Ovary (tissue), 9 donors: Measurements from ENCODE around the gene CEP76. TPM values are rescaled to one million over a fixed set of nuclear protein-coding genes. Genes with fewer than 3 reads are reported as not detected.
A peak's percentile ranks its signal among the peaks of the same experiment; 100 is the strongest.

Experiments used
- DNase-seq, 5 donors: peaks; one replicate each; pipeline ENCODE4 v3.0.0-alpha.2; 2019 to 2020
- H3K27ac ChIP-seq, 2 donors: fragments of 200-600 bp; one replicate each; pipeline versions ENCODE4 v1.5.1 to v1.8.0; 2019 to 2022
- H3K27me3 ChIP-seq: fragments of 200-600 bp; one replicate; pipeline ENCODE4 v1.8.0; 2022
- H3K36me3 ChIP-seq: fragments of 200-600 bp; sonication (generic); one replicate; pipeline ENCODE4 v1.5.1; 2019
- H3K4me1 ChIP-seq: one replicate; pipeline ENCODE4 v1.8.1; 2013; ENCODE audit warnings: mild to moderate bottlenecking, moderate library complexity; ENCODE audit not compliant: insufficient read depth
- H3K4me3 ChIP-seq: fragments of 200-600 bp; sonication (generic); one replicate; pipeline ENCODE4 v1.5.1; 2017
- H3K9me3 ChIP-seq, 2 donors: fragments of 200-600 bp in 1 of 2; sonication (generic) in 1 of 2; one replicate each; pipeline versions ENCODE4 v1.5.1 to v1.8.1; 2013 to 2019; ENCODE audit warnings: mild to moderate bottlenecking in 1 of 2, moderate library complexity in 1 of 2
- EP300 ChIP-seq: sonication (generic); formaldehyde crosslinking; IDR thresholded peaks from one replicate; pipeline ENCODE4 v1.6.1; 2017; ENCODE audit warnings: antibody characterized with exemption
- POLR2A ChIP-seq: fragments of 450-650 bp; IDR thresholded peaks from one replicate; pipeline ENCODE4 v1.6.1; 2017; ENCODE audit warnings: antibody characterized with exemption, mild to moderate bottlenecking, moderate library complexity
- WGBS, 3 donors: extraction: QIAGEN DNeasy Blood & Tissue Kit in 1 of 3; methylation state at CpG; one replicate each; pipeline versions ENCODE4 v1.1.5 to v1.1.7; 2013 to 2017; 5-methylcytosine and 5-hydroxymethylcytosine counted together
- intact Hi-C, 4 donors: fragments of 100-400 bp; cut with DNase I; formaldehyde crosslinking; loops; one replicate each; pipeline versions ENCODE4 v1.11.0 to v1.15.1; 2022 to 2023
- polyA plus RNA-seq, 2 donors: library from polyadenylated mRNA; stranded (reverse); fragments of 200-250 nt in 1 of 2; fragments of 350-450 nt in 1 of 2; fragmentation: Illumina TruSeq in 1 of 2; extraction: RNeasy Lipid Tissue Mini Kit (QIAGEN cat#74804) in 1 of 2; gene quantifications; one replicate each; pipeline ENCODE4 v1.2.3, GENCODE V29; 2013 to 2014
- total RNA-seq, 7 donors: library from RNA; depleted of rRNA in 2 of 7; stranded (reverse); fragments of >200 nt in 2 of 7; fragmentation: NEBNext Ultra II Directional in 3 of 7; extraction: Animal tissue kit (Norgen Biotek cat#: 25700) in 3 of 7; gene quantifications; one replicate each; pipeline versions ENCODE4 v1.1.0 to v1.2.4, GENCODE V29; 2016 to 2023
- TF ChIP-seq, protein P1 (sequence below), 3 donors: fragments of 450-650 bp in 2 of 3; fragments of 200-600 bp in 1 of 3; IDR thresholded peaks; one replicate each; pipeline versions ENCODE4 v1.5.1 to v1.8.0; 2016 to 2022; ENCODE audit warnings: antibody characterized with exemption in 3 of 3, mild to moderate bottlenecking in 1 of 3
- donor health status: DM: no; HTN: no; CAD: no; lungs with moderate emphysema.
- donor health status: DM: no; HTN: no; CAD: no.
- donor health status: Bipolar disorder and iron deficiency.
- donor health status: DM: yes; HTN: yes; CAD: no.
- donor health status: DM: no; HTN: no; CAD: no.
- donor health status: DM: yes; HTN: yes; CAD: no.

The CEP76 gene
- total and polyA plus RNA-seq, 9 donors = 4.8 to 8.3 (median 5.9) TPM

DNA sequence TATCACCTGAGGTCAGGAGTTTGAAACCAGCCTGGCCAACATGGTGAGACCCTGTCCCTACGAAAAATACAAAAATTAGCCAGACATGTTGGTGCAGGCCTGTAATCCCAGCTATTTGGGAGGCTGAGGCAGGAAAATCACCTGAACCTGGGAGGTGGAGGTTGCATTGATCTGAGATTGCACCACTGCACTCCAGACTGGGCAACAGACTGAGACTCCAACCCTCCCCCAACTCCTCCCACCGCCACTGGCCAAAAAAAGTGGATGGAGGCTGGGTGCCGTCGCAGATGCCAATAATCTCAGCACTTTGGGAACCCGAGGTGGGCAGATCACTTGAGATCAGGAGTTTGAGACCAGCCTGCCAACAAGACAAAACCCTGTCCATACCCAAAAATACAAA lies 34.5 kb downstream of the CEP76 start:
- WGBS, 3 donors = 85 to 90% (median 89%) methylated on average over 5 of the region's 5 CpGs
- intact Hi-C loops = no loop called here

DNA sequence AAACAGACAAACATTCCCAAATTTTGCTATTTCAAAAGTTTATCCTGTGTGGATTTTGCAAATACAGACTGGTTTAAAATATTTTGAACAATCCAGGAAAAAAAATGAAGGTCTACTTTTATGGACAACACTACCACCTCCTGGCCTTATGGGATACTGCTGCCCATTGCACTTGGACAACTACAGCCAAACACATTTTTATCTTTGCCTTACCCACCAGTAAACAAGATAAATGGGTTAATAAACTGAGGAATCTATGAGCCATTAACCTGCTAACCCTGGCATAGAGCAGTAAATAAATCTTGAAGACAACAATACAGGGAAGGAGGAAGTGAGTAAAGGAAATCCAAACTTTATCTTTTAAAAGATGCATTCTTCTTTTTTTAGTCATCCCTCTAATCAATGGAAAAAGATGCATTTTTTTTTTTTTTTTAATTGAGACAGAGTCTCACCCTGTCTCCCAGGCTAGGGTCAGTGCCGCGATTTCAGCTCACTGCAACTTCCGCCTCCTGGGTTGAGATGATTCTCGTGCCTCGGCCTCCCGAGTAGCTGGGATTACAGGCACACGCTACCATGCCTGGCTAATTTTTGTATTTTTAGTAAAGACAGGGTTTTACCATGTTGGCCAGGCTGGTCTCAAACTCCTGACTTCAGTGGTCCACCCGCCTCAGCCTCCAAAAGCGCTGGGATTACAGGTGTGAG lies 42.5 kb downstream of the CEP76 start:
- no peaks in the 10 kb centered on the region for H3K27me3 ChIP-seq
- DNase-seq = peak in 4 of 5 donors; percentile 43 to 70 (median 49)
- no peak overlapping the region for H3K27ac ChIP-seq
- intact Hi-C loops = loop anchor here in 3 of 4 donors (5.0 to 10.0 kb wide), 3 partner anchors 263 to 385 kb away; no protein-coding TSS in a partner anchor
- 72 to 80% (median 73%) methylated on average over 9 of the region's 9 CpGs for WGBS, 3 donors
- no peaks in the 10 kb centered on the region for H3K9me3 ChIP-seq
- no peaks in the 10 kb centered on the region for H3K36me3 ChIP-seq
- H3K4me1 ChIP-seq = no peaks in the 10 kb centered on the region
- TF ChIP-seq EP300 = no peak
- TF ChIP-seq, protein P1, sequence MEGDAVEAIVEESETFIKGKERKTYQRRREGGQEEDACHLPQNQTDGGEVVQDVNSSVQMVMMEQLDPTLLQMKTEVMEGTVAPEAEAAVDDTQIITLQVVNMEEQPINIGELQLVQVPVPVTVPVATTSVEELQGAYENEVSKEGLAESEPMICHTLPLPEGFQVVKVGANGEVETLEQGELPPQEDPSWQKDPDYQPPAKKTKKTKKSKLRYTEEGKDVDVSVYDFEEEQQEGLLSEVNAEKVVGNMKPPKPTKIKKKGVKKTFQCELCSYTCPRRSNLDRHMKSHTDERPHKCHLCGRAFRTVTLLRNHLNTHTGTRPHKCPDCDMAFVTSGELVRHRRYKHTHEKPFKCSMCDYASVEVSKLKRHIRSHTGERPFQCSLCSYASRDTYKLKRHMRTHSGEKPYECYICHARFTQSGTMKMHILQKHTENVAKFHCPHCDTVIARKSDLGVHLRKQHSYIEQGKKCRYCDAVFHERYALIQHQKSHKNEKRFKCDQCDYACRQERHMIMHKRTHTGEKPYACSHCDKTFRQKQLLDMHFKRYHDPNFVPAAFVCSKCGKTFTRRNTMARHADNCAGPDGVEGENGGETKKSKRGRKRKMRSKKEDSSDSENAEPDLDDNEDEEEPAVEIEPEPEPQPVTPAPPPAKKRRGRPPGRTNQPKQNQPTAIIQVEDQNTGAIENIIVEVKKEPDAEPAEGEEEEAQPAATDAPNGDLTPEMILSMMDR (IDR thresholded peaks at IDR 0.05) = peak; percentile 60 to 93 (median 90)
- TF ChIP-seq POLR2A = no peak
- no peak overlapping the region for H3K4me3 ChIP-seq

More for the DNA sequence above, 34.5 kb downstream of the CEP76 start:
- Histone ChIP-seq H3K27me3 (no peaks in the 10 kb centered on the region), H3K36me3 (no peaks in the 10 kb centered on the region), H3K4me1 (no peaks in the 10 kb centered on the region), H3K9me3 (no peaks in the 10 kb centered on the region), H3K27ac (no peak overlapping the region), H3K4me3 (no peak overlapping the region)
- DNase-seq = no peak
- TF ChIP-seq POLR2A (no peak), EP300 (no peak)
- TF ChIP-seq, protein P1 (IDR thresholded peaks at IDR 0.05) = no peak

DNA sequence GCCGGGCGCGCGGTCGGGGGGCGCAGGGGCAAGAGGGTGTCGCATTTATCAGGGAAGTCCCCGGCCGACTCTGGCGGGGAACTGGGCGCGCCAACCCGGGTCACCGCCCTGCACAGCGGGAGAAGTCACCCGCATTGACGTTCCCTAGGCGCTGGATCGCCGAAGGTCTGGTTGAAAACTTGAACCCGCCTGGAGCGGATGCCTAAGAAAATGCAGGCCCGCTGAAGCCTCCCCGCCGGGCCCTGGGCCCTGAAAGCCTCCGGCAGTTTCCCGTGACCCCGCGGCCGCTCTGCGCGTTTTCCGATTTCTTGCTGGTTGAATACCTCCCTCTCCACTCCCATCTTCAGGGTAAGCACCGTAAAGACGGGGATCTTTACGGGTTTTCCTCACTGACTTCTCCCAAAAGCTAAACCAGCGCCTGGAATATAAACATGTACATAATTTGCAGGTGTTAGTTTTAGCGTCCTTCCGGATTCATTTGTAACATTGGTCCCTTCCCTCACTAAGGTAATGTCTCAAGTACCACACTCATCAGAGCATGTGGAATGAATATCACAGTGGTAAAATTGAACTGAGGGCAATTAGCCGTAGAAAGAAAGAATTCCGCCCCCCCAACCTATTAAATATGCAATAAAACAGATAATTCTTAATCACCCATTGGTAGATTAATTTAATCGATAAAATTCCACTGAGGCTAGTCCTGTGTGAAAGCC lies 43.9 kb downstream of the CEP76 start:
- H3K4me1 ChIP-seq = peaks cover 1% of the 10 kb centered on the region
- WGBS, 3 donors = 13 to 24% (median 16%) methylated on average over 34 to 42 of the region's 42 CpGs
- no peaks in the 10 kb centered on the region for H3K9me3 ChIP-seq
- H3K4me3 ChIP-seq = peak overlapping the region; percentile 85
- intact Hi-C loops = loop anchor here in 3 of 4 donors (5.0 to 10.0 kb wide), 3 partner anchors 261 to 384 kb away; no protein-coding TSS in a partner anchor
- no peaks in the 10 kb centered on the region for H3K36me3 ChIP-seq
- peak overlapping the region; percentile 96 to 99 for H3K27ac ChIP-seq
- no peaks in the 10 kb centered on the region for H3K27me3 ChIP-seq
- TF ChIP-seq POLR2A = no peak
- no peak for TF ChIP-seq EP300
- DNase-seq = peak; percentile 37 to 67 (median 57)

DNA sequence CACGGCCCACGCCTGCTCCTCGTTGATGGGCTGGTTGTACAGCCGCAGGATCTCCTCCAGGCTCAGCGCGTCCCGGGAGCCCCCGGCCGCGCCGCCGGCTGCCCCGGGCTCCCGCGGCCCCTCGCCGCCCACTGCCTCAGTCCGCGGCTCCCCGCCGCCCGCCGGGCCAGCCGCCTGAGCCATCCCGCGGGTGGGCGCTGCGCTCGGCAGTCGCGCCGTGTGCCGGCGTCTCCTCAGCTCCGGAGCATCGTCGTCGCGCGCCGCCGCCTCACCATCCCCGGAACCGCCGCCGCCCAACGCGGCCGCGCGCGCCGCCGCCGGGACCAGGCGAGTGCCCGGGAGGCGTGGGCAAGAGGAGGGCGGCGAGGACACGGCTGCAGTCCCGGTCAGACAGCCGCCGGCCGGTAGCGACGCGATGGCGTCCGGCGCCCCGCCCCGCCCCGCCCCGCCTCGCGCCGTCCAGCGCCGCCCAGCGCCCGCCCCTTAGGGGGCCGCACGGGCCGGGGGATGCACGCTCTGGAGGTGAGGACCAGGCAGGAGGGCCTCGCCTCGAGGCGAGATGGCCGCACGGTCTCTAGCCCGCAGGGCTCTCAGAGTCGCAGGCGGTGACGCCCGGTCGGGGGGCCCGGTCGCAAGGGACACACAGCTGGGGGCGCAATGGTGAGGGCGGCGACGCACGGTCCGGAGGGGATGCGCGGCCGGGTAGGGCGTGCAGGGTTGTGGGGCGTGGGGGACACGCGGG lies 44.7 kb downstream of the CEP76 start, which contains the start of gene SPIRE1:
TSS of gene SPIRE1 (minus strand) at position 424 of the 742 bp plus-strand sequence. CDS start at position 183, 241 bp downstream.
- intact Hi-C loops = loop anchor here (2.0 to 10.0 kb wide), 4 partner anchors 261 to 383 kb away; no protein-coding TSS in a partner anchor
- TF ChIP-seq POLR2A (peak; percentile 36), EP300 (no peak)
- no peaks in the 10 kb centered on the region for H3K9me3 ChIP-seq
- H3K27me3 ChIP-seq = no peaks in the 10 kb centered on the region
- peak; percentile 50 to 72 (median 60) for DNase-seq
- no peaks in the 10 kb centered on the region for H3K36me3 ChIP-seq
- H3K4me1 ChIP-seq = peaks cover 6% of the 10 kb centered on the region
- H3K4me3 ChIP-seq = peak within 1 kb of the TSS; percentile 85
- H3K27ac ChIP-seq = peak within 1 kb of the TSS; percentile 96 to 99
- 0 to 2% (median 1%) methylated on average over 48 to 111 of the region's 112 CpGs for WGBS, 3 donors
